ENCODE data around the gene ZMYND19.
"Not testable (repeated sequence)": the region's sequence is repeated elsewhere in the genome, so short reads cannot be mapped to it uniquely, and the experiment has no call there.

The ZMYND19 gene

DNA sequence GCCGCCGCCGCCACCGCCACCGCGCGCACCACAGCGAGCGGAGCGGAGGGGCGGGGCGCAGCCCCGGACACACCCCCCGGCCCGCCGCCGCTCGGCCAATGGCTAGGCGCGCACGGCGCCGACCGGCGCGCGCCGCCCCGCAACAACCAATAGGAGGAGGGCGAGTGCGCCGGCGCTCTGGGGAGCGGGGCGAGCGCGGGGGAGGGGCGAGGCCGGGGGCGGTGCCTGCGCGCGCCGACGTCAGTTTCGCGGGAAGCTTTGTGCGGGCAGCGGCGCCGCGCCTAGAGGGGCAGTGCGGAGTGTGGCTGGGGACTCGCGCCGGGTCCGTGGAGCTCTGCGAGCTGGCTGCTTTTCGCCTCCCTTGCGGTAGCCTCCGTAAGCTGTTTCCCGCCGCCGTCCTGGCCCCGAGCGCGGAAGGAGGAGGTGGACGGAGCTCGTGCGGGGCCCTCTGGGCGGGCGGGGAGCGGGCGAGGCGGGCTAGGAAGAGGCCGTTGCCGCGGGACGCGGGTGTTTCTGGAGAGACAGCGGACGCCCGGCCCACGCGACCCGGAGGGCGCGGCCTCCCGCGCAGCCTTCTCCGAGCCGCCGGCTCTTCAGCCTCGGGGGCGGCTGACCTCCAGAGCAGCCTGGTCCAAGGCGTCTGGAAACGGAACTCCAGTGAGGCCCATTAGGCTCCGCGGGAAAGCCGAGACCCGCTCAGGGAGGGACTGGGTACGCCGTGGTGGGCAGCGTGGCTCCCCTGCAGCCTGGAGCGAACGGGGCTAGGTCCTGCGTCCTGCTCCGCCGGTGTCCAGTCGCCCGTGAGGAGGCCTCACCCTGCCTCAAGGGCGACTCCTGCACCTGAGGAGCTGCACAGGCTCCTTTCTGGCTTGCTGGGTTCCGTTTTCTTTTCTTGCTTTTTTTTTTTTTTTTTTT, at the start of gene ZMYND19:
TSS of gene ZMYND19 (minus strand) at position 44 of the 915 bp plus-strand sequence. CDS start 249 bp downstream, outside the sequence.
- peak; percentile 80 to 95 (median 94) for DNase-seq

DNA sequence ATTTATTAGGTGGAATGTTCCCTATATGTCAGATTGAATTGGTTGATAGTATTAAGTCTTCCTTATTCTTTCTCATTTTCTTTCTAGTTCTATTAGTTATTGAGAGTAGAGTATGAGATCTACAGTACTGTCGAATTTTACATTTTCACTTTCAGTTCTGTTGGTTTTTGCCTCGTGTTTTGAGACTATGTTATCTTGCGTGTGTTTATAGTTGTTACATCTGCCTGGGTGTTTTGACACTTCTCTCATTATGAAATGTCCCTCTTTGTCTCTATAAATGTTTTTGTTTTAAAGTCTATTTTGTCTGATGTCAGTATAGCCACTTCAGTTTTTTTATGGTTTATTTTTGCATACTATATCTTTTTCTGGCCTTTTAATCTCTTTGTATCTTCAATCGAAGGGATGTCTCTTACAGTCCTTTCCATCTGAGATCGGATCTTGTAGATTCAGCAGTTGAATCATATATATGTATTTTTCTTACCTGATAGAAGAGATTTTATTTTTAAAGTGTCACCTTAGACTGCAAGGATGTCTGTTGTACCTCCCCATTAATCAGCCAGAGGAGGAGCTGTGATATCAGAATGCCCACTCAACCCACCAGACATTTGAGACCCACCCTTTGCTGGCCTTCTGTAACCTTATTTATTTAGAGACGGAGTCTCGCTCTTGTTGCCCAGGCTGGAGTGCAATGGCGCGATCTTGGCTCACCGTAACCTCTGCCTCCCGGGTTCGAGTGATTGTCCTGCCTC, 49.2 kb upstream of the ZMYND19 start:
- DNase-seq: no peak

- no peak for DNase-seq
Measured at GRCh38 chr9:137638680-137639079, 48.4 kb upstream of the ZMYND19 start.

GRCh38 chr9:137634016-137634415, 43.7 kb upstream of the ZMYND19 start:
- DNase-seq: no peak

DNA sequence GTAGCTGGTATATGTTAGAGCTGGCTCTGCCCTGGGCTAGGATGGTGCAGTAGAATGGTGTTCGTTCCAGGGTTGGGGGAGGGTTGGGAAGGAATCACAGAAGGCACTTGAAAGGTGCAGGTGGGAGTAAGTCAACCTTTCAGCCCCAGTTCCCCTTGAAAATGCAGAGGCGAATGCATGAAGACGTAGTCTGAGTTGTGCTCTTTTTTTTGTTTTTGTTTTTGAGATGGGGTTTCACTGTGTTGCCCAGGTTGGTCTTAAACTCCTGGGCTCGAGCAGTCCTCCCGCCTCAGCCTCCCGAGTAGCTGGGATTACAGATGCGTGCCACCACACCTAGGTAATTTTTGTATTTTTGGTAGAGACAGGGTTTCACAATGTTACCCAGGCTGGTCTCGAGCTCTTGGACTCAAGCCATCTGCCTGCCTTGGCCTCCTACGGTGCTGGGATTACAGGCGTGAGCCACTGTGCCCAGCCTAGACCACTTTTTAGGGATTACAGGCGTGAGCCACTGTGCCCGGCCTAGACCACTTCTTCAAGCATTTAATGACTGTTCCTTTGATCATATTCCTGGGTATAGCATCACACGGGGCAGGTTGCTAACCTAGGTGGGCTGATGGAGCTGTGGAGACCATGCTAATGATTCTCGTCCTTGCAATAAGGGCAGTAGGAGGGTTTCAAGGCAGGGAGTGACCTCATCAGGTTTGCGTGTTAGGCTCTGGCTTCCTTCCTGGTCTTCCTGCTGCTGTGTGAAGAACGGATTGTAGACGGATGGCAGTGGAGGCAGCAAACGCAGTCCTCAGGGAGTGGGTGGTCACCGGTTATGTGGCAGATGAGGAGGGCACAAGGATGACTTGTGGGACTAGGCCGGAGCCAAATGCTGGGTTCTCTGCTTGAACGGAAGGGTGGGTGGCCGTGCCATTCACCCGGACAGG, 42.2 kb upstream of the ZMYND19 start:
- no peak for DNase-seq

DNA sequence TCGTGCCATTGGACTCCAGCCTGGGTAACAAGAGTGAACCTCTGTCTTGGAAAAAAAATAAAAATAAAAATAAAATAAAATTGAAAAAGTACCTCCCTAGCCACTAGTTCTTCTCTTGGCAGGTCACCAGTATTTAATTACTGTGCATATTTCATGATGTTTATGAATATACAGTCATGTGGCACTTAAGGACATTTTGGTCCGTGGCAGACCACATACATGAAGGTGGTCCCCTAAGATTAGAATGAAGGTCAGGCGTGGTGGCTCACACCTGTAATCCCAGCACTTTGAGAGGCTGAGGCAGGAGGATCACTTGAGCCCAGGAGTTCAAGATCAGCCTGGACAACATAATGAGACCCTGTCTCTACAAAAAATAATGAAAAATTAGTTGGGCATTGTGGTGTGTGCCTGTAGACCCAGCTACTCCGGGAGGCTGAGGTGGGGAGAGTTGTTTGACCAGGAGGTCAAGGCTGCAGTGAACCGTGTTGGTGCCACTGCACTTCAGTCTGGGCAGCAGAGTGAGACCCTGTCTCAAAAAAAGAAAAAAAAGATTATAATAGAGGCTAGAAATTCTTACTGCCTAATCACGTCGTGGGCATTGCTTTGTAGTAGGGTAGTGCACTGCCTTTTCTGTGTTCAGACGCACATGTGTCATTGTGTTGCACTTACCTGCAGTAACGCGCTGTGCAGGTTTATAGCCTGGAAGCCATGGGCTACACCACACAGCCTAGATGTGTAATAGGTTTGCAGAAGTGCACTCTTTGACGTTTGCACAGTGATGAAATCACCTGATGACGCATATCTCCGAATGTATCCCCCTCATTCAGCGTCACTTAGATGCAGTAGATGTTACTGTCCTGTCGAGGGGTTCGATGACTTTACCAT, 41.3 kb upstream of the ZMYND19 start:
- DNase-seq: no peak

DNA sequence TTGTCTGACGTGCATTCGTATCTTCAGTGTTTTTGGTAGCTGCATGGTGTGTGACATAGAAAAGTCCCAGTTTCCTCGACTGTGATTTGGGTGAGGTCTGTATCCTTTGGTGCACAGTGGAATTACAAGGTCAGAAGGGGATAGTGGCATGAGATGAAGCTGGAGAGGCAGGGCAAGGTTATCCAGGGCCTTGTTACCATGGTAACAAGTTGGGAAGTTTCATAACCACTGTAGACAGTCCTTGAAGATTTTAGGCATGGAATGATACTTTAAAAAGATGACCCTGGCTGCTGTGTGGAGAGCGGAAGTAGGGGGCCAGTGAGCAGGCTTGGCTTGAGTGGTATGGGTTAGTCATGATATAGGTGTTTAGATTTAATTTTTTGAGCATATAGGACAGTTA, 40.4 kb upstream of the ZMYND19 start:
- DNase-seq: no peak

DNA sequence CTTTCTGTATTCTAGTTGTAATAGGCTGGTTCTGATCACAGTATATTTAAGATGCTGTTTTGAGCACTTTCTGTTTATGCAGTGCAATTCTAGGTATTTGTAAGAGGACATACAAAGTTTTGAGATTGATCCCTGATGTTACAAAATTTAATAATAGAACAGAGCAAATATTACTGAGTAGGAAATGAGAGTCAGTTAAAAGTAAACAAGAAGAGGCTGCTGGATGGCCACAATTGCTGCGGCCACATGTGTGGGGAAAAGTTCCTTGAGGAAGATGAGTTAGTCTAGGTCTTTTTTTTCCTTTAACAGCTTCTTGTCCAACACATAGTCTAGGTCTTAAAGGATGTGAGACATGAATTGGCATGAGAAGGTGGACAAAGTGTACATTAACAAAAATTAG, 39.8 kb upstream of the ZMYND19 start:
- no peak for DNase-seq

GRCh38 chr9:137627406-137627805, 37.1 kb upstream of the ZMYND19 start:
- not testable (repeated sequence) for DNase-seq

DNA sequence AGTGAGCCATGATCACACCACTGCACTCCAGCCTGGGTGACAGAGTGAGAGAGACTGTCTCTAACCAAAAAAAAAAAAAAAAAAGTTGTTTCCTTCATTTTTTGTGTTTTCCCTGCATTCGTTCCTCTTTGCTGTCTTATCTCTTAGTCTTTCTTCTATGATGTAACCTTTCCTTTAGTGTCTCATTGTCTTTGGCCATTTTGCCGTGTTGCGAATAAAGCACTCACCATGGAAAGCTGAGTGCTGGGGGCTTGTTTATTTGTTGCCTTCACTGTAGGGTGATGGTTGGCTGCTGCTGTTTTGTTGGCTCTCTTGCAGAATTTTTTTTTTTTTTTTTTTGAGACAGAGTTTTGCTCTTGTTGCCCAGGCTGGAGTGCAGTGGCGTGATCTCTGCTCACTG, 36.2 kb upstream of the ZMYND19 start:
- no peak for DNase-seq

DNA sequence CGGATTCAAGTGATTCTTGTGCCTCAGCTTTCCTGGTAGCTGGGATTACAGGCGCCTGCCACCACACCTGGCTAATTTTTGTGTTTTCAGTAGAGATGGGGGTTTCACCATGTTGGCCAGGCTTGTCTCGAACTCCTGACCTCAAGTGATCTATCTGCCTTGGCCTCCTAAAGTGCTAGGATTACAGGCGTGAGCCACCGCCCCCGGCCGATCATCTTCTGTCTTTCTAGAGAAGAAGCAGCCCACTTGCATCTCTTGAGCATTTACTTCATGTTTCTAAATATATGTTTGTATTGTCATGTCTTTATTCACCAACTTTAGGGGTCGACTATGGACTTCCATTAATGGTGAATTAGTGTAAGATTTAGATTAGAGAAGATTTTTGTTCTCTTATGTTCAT, 31.9 kb upstream of the ZMYND19 start:
- not testable (repeated sequence) for DNase-seq

DNA sequence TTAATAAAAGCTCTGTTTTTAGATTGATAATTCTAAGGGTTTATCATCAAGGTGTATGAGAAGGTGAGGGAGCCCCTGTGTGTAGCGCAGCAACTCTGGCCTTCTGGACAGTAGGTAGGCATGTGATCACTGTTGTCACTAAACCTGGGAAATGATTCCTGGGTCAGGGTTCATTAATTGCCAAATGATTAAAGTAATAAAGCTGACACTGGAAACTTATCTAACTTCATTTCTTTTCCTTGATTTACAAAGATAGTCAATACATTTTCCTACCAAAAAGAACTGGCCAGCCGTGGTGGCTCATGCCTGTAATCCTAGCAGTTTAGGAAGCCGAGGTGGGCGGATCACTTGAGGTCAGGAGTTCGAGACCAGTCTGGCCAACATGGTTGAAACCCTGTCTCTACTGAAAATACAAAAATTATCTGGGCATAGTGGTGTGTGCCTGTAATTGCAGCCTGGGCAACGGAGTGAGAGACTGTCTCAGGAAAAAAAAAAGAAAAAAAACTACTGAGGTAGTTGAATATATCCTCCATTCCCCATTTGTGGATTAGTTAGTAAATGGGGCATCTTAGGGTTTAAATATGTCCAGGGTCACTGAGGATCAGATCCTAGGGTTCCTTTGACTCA, 30.9 kb upstream of the ZMYND19 start:
- no peak for DNase-seq

GRCh38 chr9:137620581-137620980, 30.3 kb upstream of the ZMYND19 start:
- no peak for DNase-seq

- no peak for DNase-seq
Measured at GRCh38 chr9:137620048-137620405, 29.7 kb upstream of the ZMYND19 start.

DNA sequence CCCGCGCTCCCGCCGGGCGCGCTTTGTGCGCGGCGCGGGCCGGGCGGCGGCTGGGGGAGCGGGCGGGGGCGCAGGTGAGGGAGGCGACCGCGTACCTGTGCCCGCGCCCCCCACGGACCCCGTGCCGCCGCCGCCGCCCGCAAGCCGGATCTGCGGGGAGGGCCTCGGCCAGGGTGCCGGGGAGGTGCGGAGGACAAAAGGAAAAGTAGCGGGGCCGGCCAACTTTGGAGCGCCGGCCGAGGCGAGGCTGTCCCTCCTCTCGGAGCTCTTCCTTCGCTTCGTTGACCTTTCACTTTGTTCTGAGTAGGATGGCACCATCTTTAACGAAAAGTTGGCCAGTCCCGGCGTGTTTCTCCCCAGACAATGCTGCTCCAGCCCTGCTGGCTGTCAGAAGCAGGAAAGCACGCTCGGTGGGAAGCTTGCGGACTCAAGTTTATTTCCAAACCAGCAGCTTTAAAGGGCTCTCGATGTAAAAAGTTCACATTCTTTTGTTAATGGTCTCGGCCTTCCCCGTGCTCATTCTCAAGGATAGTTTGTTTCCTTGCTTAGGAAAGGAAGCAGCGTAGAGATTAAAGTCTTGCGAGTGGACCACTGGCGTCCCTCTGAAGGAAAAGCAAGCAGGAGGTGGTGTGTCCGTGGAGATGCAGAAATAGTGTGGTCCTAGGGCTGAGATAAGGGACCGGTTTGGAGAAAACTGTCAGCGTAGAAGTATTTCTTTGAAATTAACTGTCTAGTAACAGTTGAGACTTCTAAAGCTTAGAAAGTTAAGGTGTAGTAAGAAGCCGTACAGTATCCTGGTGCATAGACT, 29.1 kb upstream of the ZMYND19 start:
- peak in 2 of 3 experiments; percentile 58 to 62 for DNase-seq

DNA sequence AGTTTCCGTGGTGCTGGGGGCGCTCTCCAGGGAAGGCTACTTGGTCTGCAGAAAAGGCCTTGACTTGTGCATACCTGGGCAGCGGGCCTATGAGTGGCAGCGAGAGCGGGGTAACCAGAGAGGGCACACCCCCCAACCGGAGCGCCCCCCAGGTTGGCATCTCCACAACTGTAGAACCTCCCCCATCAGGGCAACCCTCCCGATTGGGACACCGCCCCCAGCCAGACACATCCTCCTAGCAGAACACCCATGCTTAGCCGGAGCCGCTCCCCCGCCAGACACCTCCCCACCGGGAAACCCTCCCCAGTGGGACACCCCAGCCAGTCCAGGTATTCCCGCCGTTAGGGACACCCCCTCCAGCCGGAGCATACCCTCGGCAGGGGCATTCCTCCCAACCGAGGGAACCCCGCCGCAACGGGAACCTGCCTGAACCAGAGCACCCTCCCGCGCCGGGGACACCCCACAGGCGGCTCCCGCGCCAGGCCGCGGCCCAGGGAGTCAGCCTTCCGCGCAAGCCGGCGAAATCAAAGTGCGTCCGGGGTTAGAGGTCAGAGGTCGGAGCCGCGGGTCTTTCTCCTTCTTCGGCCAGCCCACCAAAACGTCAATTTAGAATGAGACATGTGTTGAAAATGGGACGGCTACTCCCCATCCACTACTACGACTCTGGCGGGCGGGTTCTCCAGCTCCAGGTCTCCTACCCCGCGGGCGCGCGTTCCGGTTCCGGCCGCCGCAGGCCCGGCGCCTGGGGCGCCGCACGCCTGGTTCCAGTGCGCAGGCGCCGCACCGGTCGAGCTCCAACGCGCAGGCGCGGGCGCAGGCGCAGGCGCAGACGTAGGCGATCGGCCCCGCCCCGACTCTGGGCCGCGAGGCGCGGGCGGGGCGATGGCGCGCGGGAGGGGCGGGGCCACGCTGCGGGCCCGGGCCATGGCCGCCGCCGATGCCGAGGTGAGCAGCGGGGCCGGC, 28.1 kb upstream of the ZMYND19 start, which contains the start of gene EHMT1:
TSS of gene EHMT1 (plus strand) at position 901 of the 963 bp plus-strand sequence. CDS start at position 925, 24 bp downstream.
- peak; percentile 88 to 94 (median 93) for DNase-seq

DNA sequence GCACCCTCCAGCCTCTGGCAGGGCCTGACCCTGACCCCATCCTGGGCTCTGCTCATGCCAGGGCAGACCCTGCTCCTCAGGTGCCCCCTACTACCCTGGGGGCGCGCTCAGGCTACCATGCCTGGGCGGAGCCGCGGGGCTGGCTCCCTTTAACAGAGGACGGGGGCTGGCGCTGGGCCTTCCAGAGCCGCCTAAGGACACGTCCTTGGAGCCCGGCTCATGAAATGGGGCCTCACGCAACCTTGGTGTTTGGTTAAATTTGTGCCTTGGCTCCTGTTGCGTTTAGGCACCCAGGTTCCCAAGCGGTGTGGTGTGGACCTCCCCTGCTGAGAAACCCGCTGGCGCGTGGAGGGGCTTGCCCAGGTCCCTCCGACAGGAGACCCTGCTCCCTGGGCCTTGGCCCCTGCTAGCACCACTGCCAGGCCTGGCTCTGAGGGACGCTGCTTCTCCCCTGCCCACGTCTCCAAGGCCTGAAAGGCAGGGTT, 25.1 kb upstream of the ZMYND19 start:
- no peak for DNase-seq

DNA sequence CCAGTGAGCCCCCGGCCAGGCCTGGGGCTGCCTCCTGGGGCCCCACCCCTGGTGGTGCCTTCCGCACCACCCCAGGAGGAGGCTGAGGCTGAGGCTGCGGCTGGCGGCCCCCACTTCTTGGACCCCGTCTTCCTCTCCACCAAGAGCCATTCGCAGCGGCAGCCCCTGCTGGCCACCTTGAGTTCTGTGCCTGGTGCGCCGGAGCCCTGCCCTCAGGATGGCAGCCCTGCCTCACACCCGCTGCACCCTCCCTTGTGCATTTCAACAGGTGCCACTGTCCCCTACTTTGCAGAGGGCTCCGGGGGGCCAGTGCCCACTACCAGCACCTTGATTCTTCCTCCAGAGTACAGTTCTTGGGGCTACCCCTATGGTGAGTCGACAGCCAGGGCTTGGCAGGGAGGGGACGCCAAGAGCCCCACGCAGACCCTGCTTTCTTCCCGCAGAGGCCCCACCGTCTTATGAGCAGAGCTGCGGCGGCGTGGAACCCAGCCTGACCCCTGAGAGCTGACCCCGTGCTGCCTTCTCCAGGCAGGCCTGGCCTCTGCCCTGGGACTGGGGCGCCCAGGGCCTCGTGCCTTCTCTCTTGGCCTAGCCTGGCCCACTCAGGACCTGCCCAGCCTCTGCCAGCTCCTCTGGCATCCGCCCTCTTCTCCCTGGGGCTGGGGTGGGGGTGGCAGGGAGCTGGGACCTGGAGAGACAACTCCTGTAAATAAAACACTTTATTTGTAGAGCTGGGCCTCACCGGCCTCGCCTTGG, 24.5 kb upstream of the ZMYND19 start:
- no peak for DNase-seq

All from NCI-H1417 (cell line).